Karpas-422 (cell line): ENCODE data around the gene CAPZB. TPM values are rescaled to one million over a fixed set of nuclear protein-coding genes. Genes with fewer than 3 reads are reported as not detected.

Source experiments
- DNase-seq: peaks from one replicate; pipeline ENCODE4 v3.0.0-alpha.2; 2015
- H2AFZ ChIP-seq: fragments of 200-600 bp; sonication (generic); 2 replicates; pipeline ENCODE4 v1.6.1; 2014; ENCODE audit warnings: antibody characterized with exemption, low read length, mixed read lengths
- H3K27ac ChIP-seq: fragments of 200-600 bp; sonication (generic); 2 replicates; pipeline ENCODE4 v1.5.1; 2014; ENCODE audit warnings: mild to moderate bottlenecking, low read length, moderate library complexity
- H3K27me3 ChIP-seq: fragments of 200-600 bp; sonication (generic); 2 replicates; pipeline ENCODE4 v1.6.1; 2014; ENCODE audit warnings: low read length, mixed read lengths
- H3K36me3 ChIP-seq: fragments of 200-600 bp; sonication (generic); 2 replicates; pipeline ENCODE4 v1.6.1; 2014; ENCODE audit warnings: low read length, mixed read lengths; ENCODE audit not compliant: insufficient read depth
- H3K4me1 ChIP-seq: fragments of 200-600 bp; sonication (generic); 2 replicates; pipeline ENCODE4 v1.6.1; 2014; ENCODE audit warnings: mild to moderate bottlenecking, low read length, mixed read lengths
- H3K4me2 ChIP-seq: fragments of 200-600 bp; sonication (generic); 2 replicates; pipeline ENCODE4 v1.6.1; 2014; ENCODE audit warnings: low read length, low read depth, mild to moderate bottlenecking; ENCODE audit not compliant: poor library complexity, severe bottlenecking
- H3K4me3 ChIP-seq: fragments of 200-600 bp; sonication (generic); 2 replicates; pipeline ENCODE4 v1.5.1; 2014; ENCODE audit warnings: mild to moderate bottlenecking, antibody characterized with exemption, low read length, mixed read lengths
- H3K79me2 ChIP-seq: fragments of 200-600 bp; sonication (generic); 2 replicates; pipeline ENCODE4 v1.6.1; 2014; ENCODE audit warnings: mild to moderate bottlenecking, low read length, mixed read lengths
- H3K9ac ChIP-seq: fragments of 200-600 bp; sonication (generic); 2 replicates; pipeline ENCODE4 v1.6.0; 2014; ENCODE audit warnings: low read length
- H3K9me2 ChIP-seq: fragments of 200-600 bp; sonication (generic), shearing (Covaris generic); replicated peaks from 2 replicates; pipeline ENCODE4 v1.6.0; 2014; ENCODE audit warnings: mild to moderate bottlenecking, low read length, moderate library complexity; ENCODE audit not compliant: insufficient read depth
- H3K9me3 ChIP-seq: fragments of 300-700, 200-600 bp; sonication (generic); 2 replicates; pipeline ENCODE4 v1.6.1; 2014; ENCODE audit warnings: low read length, mixed read lengths
- H4K20me1 ChIP-seq: fragments of 200-600 bp; sonication (generic); 2 replicates; pipeline ENCODE4 v1.6.1; 2014; ENCODE audit warnings: mild to moderate bottlenecking, antibody characterized with exemption, low read length, low read depth; ENCODE audit not compliant: insufficient read depth
- total RNA-seq: library from RNA; depleted of rRNA; stranded (reverse); fragments of >200 nt; shearing (Covaris generic); gene quantifications from 2 replicates; pipeline ENCODE4 v1.2.3, GENCODE V29; 2014; ENCODE audit warnings: low replicate concordance

The CAPZB gene
- total RNA-seq, 1 experiment from 2014 or later = 55.5 TPM

- H3K4me2 ChIP-seq = no peak overlapping the region
Observed at GRCh38 chr1:19359357-19359756, 126.0 kb downstream of the CAPZB start.

GRCh38 chr1:19358710-19359109, 126.6 kb downstream of the CAPZB start:
- no peak overlapping the region for H3K4me2 ChIP-seq
- H3K27ac ChIP-seq = no peak overlapping the region
- H3K27me3 ChIP-seq = no peaks in the 10 kb centered on the region
- H2AFZ ChIP-seq = no peak overlapping the region
- no peaks in the 10 kb centered on the region for H3K9me2 ChIP-seq
- H3K9me3 ChIP-seq = no peaks in the 10 kb centered on the region
- H3K36me3 ChIP-seq = no peaks in the 10 kb centered on the region; the same call in 1 of the 2 replicates
- DNase-seq = no peak
- H3K4me1 ChIP-seq = no peaks in the 10 kb centered on the region
- H3K4me3 ChIP-seq = no peak overlapping the region
- peaks cover 29% of the 10 kb centered on the region for H3K79me2 ChIP-seq
- H3K9ac ChIP-seq = no peak overlapping the region
- peaks cover 9% of the 10 kb centered on the region; the same call in 1 of the 2 replicates for H4K20me1 ChIP-seq

More at GRCh38 chr1:19359357-19359756, 126.0 kb downstream of the CAPZB start:
- no peaks in the 10 kb centered on the region for H3K9me3 ChIP-seq
- H3K9me2 ChIP-seq = no peaks in the 10 kb centered on the region
- no peaks in the 10 kb centered on the region for H3K27me3 ChIP-seq
- no peak for DNase-seq
- no peak overlapping the region for H2AFZ ChIP-seq
- H3K79me2 ChIP-seq = peaks cover 35% of the 10 kb centered on the region
- no peak overlapping the region for H3K4me3 ChIP-seq
- no peak overlapping the region for H3K27ac ChIP-seq
- H3K9ac ChIP-seq = no peak overlapping the region
- H3K36me3 ChIP-seq = no peaks in the 10 kb centered on the region; the same call in 1 of the 2 replicates
- H3K4me1 ChIP-seq = no peaks in the 10 kb centered on the region
- peaks cover 9% of the 10 kb centered on the region; the same call in 1 of the 2 replicates for H4K20me1 ChIP-seq

GRCh38 chr1:19357299-19357986, 127.9 kb downstream of the CAPZB start:
- Histone ChIP-seq H3K9ac (no peak overlapping the region), H3K9me3 (no peaks in the 10 kb centered on the region), H3K4me3 (no peak overlapping the region), H3K4me2 (no peak overlapping the region), H3K27me3 (no peaks in the 10 kb centered on the region), H3K9me2 (no peaks in the 10 kb centered on the region), H3K36me3 (no peaks in the 10 kb centered on the region; the same call in 1 of the 2 replicates), H4K20me1 (0 out of 2 replicates have a peak, but pooled peaks cover 4% of the 10 kb centered on the region), H3K27ac (no peak overlapping the region), H3K79me2 (peaks cover 24% of the 10 kb centered on the region; the same call in 1 of the 2 replicates), H2AFZ (no peak overlapping the region), H3K4me1 (no peaks in the 10 kb centered on the region)
- no peak for DNase-seq

- Histone ChIP-seq H3K4me2 (no peak overlapping the region), H4K20me1 (0 out of 2 replicates have a peak, but pooled peaks cover 4% of the 10 kb centered on the region)
Observed at GRCh38 chr1:19356266-19356665, 129.1 kb downstream of the CAPZB start.

GRCh38 chr1:19354531-19354981, 130.8 kb downstream of the CAPZB start:
- H3K9me2 ChIP-seq = no peaks in the 10 kb centered on the region
- H3K9me3 ChIP-seq = no peaks in the 10 kb centered on the region
- H3K9ac ChIP-seq = no peak overlapping the region
- DNase-seq = no peak
- H3K27me3 ChIP-seq = no peaks in the 10 kb centered on the region
- H2AFZ ChIP-seq = no peak overlapping the region
- peaks cover 2% of the 10 kb centered on the region; the same call in 1 of the 2 replicates for H3K79me2 ChIP-seq
- no peak overlapping the region for H3K4me2 ChIP-seq
- H3K36me3 ChIP-seq = no peaks in the 10 kb centered on the region; the same call in 1 of the 2 replicates
- 0 out of 2 replicates have a peak, but pooled peaks cover 4% of the 10 kb centered on the region for H4K20me1 ChIP-seq
- H3K4me1 ChIP-seq = no peaks in the 10 kb centered on the region
- H3K27ac ChIP-seq = no peak overlapping the region
- H3K4me3 ChIP-seq = no peak overlapping the region

More at GRCh38 chr1:19356266-19356665, 129.1 kb downstream of the CAPZB start:
- Histone ChIP-seq H3K79me2 (peaks cover 17% of the 10 kb centered on the region; the same call in 1 of the 2 replicates), H3K27me3 (no peaks in the 10 kb centered on the region), H3K4me3 (no peak overlapping the region), H2AFZ (no peak overlapping the region), H3K9me2 (no peaks in the 10 kb centered on the region), H3K9me3 (no peaks in the 10 kb centered on the region), H3K27ac (no peak overlapping the region), H3K4me1 (no peaks in the 10 kb centered on the region), H3K36me3 (no peaks in the 10 kb centered on the region; the same call in 1 of the 2 replicates), H3K9ac (no peak overlapping the region)
- DNase-seq = no peak

- Histone ChIP-seq H2AFZ (no peak overlapping the region), H3K4me2 (no peak overlapping the region), H3K9me3 (no peaks in the 10 kb centered on the region), H4K20me1 (0 out of 2 replicates have a peak, but pooled peaks cover 2% of the 10 kb centered on the region), H3K9me2 (no peaks in the 10 kb centered on the region), H3K4me1 (no peaks in the 10 kb centered on the region), H3K4me3 (no peak overlapping the region), H3K27ac (no peak overlapping the region), H3K79me2 (no peaks in the 10 kb centered on the region), H3K36me3 (no peaks in the 10 kb centered on the region; the same call in 1 of the 2 replicates), H3K27me3 (no peaks in the 10 kb centered on the region), H3K9ac (no peak overlapping the region)
- no peak for DNase-seq
Observed at GRCh38 chr1:19353596-19353995, 131.7 kb downstream of the CAPZB start.

- H3K36me3 ChIP-seq = no peaks in the 10 kb centered on the region; the same call in 1 of the 2 replicates
- H3K4me1 ChIP-seq = no peaks in the 10 kb centered on the region
- H3K4me3 ChIP-seq = no peak overlapping the region
- H4K20me1 ChIP-seq = no peaks in the 10 kb centered on the region
- DNase-seq = no peak
- no peaks in the 10 kb centered on the region for H3K79me2 ChIP-seq
- no peak overlapping the region for H3K4me2 ChIP-seq
- no peak overlapping the region for H3K9ac ChIP-seq
- H2AFZ ChIP-seq = no peak overlapping the region
- H3K27me3 ChIP-seq = no peaks in the 10 kb centered on the region
- H3K27ac ChIP-seq = no peak overlapping the region
- H3K9me2 ChIP-seq = no peaks in the 10 kb centered on the region
- no peaks in the 10 kb centered on the region for H3K9me3 ChIP-seq
Observed at GRCh38 chr1:19352839-19353238, 132.5 kb downstream of the CAPZB start.

GRCh38 chr1:19351873-19352272, 133.5 kb downstream of the CAPZB start:
- Histone ChIP-seq H3K79me2 (no peaks in the 10 kb centered on the region), H3K27ac (no peak overlapping the region), H3K9me3 (no peaks in the 10 kb centered on the region), H3K36me3 (no peaks in the 10 kb centered on the region; the same call in 1 of the 2 replicates), H3K9ac (no peak overlapping the region), H3K4me2 (no peak overlapping the region), H3K4me1 (no peaks in the 10 kb centered on the region), H3K9me2 (no peaks in the 10 kb centered on the region), H2AFZ (no peak overlapping the region), H4K20me1 (no peaks in the 10 kb centered on the region), H3K4me3 (no peak overlapping the region), H3K27me3 (no peaks in the 10 kb centered on the region)
- no peak for DNase-seq
